ENCODE data around the gene TNNI2. TPM values are rescaled to one million over a fixed set of nuclear protein-coding genes. Genes with fewer than 3 reads are reported as not detected.
A peak's percentile ranks its signal among the peaks of the same experiment; 100 is the strongest.

The TNNI2 gene
- total RNA-seq, 4 donors from 2014 or later = not detected

DNA sequence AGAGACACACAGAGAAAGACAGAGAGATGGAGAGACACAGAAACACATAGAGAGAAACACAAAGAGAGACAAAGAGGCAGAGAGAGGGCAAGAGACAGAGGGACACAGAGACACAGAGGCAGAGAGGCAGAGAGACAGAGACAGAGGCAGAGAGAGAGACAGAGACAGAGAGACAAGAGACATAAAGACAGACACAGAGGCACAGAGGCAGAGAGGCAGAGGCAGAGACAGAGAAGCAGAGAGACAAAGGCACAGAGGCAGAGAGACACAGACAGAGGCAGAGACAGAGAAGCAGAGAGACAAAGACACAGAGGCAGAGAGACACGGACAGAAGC is 6.3 kb downstream of the TNNI2 start:
- no peaks in the 10 kb centered on the region for H3K9me3 ChIP-seq
- WGBS, 2 donors = 68 to 73% methylated on average over 1 of the region's 1 CpG
- no peaks in the 10 kb centered on the region for H3K36me3 ChIP-seq
- H3K4me3 ChIP-seq = no peak overlapping the region
- no peak for TF ChIP-seq EP300 (IDR thresholded peaks at IDR 0.05)
- no peak for DNase-seq (ENCODE audit: low spot score in 2 of 2)
- peak overlapping the region in 2 of 4 donors; percentile 7 to 52 for H3K27ac ChIP-seq
- H3K27me3 ChIP-seq = no peaks in the 10 kb centered on the region
- H3K4me1 ChIP-seq = peaks cover 0 to 27% (median 10%) of the 10 kb centered on the region in 4 donors

DNA sequence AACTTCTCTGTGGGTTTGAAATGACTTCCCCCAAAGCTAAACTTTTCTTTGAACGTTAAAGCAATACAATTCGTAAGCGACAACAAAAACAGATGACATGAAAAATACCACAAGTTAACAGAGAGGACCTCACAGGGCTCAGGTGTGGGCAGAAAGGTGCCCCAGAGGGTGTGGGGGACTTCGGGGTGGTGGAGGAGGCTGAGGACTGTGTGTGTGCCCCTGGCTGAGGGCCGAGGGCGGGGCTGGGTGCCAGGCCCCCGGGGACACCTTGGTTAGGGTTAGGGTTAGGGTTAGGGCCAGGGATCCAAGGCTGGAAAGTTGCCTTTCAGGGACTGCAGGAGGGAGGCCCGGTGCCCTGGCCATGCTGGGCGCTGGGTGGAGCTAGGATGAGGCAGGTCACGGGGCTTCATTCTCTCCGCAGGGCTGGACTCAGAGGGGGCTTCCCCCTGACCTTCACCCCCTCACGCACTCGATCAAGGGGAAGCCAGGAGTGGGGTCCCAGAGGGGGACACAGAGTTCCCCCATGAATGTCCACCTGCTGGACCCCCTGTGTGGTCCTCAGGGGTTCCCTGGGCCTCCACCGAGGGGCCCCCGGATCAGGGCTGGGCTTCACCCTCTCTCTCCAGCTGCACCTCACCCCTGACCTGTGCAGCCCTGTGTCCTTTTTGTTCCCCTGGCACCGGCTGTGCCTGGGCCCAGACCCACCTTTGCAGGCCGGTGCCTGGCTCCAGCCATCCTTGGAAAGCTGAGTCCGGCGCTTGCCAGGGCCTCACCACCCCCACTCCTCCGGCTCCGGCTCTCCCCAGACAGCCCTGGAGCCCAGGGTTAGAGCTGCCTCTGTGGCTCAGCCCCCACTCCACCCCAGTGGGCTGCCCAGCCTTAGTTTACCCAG is 7.0 kb downstream of the TNNI2 start:
- no peaks in the 10 kb centered on the region for H3K9me3 ChIP-seq
- no peaks in the 10 kb centered on the region for H3K27me3 ChIP-seq
- H3K36me3 ChIP-seq = no peaks in the 10 kb centered on the region
- WGBS, 2 donors = 61 to 73% methylated on average over 18 to 21 of the region's 21 CpGs
- H3K4me3 ChIP-seq = no peak overlapping the region
- no peak for DNase-seq (ENCODE audit: low spot score in 2 of 2)
- peak overlapping the region in 2 of 4 donors; percentile 7 to 52 for H3K27ac ChIP-seq
- TF ChIP-seq POLR2A (IDR thresholded peaks at IDR 0.05) (no peak), EP300 (IDR thresholded peaks at IDR 0.05) (no peak)
- TF ChIP-seq, protein P1, sequence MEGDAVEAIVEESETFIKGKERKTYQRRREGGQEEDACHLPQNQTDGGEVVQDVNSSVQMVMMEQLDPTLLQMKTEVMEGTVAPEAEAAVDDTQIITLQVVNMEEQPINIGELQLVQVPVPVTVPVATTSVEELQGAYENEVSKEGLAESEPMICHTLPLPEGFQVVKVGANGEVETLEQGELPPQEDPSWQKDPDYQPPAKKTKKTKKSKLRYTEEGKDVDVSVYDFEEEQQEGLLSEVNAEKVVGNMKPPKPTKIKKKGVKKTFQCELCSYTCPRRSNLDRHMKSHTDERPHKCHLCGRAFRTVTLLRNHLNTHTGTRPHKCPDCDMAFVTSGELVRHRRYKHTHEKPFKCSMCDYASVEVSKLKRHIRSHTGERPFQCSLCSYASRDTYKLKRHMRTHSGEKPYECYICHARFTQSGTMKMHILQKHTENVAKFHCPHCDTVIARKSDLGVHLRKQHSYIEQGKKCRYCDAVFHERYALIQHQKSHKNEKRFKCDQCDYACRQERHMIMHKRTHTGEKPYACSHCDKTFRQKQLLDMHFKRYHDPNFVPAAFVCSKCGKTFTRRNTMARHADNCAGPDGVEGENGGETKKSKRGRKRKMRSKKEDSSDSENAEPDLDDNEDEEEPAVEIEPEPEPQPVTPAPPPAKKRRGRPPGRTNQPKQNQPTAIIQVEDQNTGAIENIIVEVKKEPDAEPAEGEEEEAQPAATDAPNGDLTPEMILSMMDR (IDR thresholded peaks at IDR 0.05) = no peak
- H3K4me1 ChIP-seq = peaks cover 0 to 27% (median 10%) of the 10 kb centered on the region in 4 donors

DNA sequence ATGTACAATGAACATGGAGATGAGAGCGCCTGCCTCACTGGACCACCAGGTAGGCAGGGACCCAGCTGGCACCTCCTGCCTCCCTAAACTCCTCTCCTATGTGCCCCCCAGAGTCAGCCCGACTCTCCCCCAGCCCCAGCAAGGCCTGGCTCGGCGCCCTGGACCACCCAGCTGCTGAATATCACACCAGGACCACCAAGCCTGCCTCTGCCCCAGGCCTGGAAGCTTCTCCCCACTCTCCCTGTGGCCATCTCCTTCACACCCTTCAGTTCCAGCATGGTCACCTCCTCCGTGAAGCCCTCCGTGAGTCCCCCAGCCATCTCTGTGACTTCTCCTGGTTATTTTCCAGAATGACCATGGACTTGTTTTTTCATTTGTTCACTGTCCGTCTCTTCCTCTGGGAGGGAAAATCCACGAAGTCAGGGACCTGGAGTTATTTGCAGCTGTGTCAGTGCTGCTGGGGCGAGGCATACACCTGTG is 7.7 kb downstream of the TNNI2 start:
- Histone ChIP-seq H3K27ac (no peak overlapping the region), H3K27me3 (no peaks in the 10 kb centered on the region), H3K9me3 (no peaks in the 10 kb centered on the region), H3K4me1 (peaks cover 0 to 27% (median 12%) of the 10 kb centered on the region in 4 donors), H3K4me3 (no peak overlapping the region), H3K36me3 (no peaks in the 10 kb centered on the region)
- no peak for DNase-seq (ENCODE audit: low spot score in 2 of 2)
- WGBS, 2 donors = 87 to 90% methylated on average over 8 to 9 of the region's 9 CpGs
- TF ChIP-seq, protein P1 (IDR thresholded peaks at IDR 0.05) = no peak
- TF ChIP-seq EP300 (IDR thresholded peaks at IDR 0.05) = no peak
- TF ChIP-seq POLR2A (IDR thresholded peaks at IDR 0.05) = no peak

DNA sequence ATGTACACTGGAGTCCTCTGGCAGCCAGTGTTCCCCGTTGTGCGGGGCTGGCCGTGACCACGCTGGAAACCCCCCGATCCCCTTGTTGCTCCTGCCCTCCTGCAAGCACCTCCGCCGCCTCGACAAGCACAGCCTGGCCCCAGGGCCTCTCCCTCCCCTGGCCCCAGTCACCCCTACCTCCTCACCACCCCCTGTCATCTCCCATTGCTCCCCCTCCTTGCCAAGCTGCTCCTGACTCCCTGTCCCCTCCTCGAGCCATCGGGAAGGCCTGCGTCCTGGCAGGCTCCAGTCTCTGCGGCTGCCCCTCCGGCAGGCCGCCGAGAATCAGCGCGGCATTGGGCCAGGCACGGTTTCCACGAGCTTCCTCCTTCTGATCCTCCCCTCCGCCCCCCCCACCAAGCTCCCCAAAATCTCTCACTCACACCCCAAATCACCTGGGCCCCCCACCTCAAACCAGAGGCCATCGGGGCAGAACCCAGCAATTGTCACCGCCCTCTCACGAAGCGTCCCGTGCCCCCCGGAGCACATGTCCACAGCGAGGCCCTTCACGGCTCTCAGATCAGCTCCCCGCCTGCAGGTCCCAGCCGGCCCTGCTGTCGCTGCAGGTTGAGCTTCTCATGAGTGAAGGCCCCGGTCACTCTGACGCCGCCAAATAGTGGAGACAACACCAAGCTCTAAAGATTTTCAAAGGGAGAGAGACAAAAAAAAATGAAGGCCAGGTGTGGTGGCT is 8.4 kb downstream of the TNNI2 start:
- TF ChIP-seq POLR2A (IDR thresholded peaks at IDR 0.05) = no peak
- no peak for TF ChIP-seq EP300 (IDR thresholded peaks at IDR 0.05)
- TF ChIP-seq, protein P1 (IDR thresholded peaks at IDR 0.05) = no peak
- Histone ChIP-seq H3K27ac (no peak overlapping the region), H3K9me3 (no peaks in the 10 kb centered on the region), H3K27me3 (no peaks in the 10 kb centered on the region), H3K4me1 (peaks cover 0 to 30% (median 13%) of the 10 kb centered on the region in 4 donors), H3K4me3 (no peak overlapping the region), H3K36me3 (no peaks in the 10 kb centered on the region)
- 82 to 84% methylated on average over 34 of the region's 34 CpGs for WGBS, 2 donors
- DNase-seq (ENCODE audit: low spot score in 2 of 2) = no peak

DNA sequence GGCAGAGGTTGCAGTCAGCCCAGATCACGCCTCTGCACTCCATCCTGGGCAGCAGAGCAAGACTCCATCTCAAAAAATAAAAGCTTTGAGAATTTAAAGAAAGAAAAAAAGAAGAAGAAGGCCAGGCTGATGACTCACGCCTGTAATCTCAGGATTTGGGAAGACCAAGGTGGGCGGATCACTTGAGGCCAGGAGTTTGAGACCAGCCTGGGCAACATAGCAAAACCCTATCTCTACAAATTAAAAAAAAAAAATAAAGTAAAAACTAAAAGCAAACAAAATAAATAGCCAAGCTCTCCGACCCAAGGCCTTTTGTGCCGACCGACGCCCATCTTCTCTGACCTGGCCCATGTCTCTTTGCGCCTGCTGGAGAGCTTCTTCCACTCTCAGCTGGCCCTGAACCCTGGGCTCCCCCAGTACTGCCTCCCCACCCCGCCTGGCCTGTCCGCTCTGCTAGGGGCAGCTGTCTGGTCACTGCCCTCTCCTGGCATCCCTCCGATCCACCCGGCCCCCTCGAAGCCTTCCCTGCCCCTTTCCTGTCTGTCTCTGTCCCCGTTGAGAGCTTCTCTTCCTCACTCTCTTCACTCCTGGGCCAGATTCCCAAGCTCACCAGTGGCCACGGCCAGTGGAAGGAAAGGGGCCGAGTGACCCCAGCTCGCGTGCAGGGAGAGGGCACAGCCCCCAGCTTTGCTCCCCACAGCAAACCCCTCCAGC is 9.3 kb downstream of the TNNI2 start:
- WGBS, 2 donors = 70 to 74% methylated on average over 18 of the region's 18 CpGs
- no peaks in the 10 kb centered on the region for H3K36me3 ChIP-seq
- no peaks in the 10 kb centered on the region for H3K9me3 ChIP-seq
- TF ChIP-seq POLR2A (IDR thresholded peaks at IDR 0.05) (no peak), EP300 (IDR thresholded peaks at IDR 0.05) (no peak)
- TF ChIP-seq, protein P1 (IDR thresholded peaks at IDR 0.05) = no peak
- H3K27ac ChIP-seq = no peak overlapping the region
- no peak overlapping the region for H3K4me3 ChIP-seq
- H3K27me3 ChIP-seq = no peaks in the 10 kb centered on the region
- H3K4me1 ChIP-seq = peaks cover 0 to 34% (median 13%) of the 10 kb centered on the region in 4 donors
- no peak for DNase-seq (ENCODE audit: low spot score in 2 of 2)
